Measurements from ENCODE around the gene TRAF4. TPM values are rescaled to one million over a fixed set of nuclear protein-coding genes. Genes with fewer than 3 reads are reported as not detected.
"Not testable (repeated sequence)": the region's sequence is repeated elsewhere in the genome, so short reads cannot be mapped to it uniquely, and the experiment has no call there.

The TRAF4 gene
- total RNA-seq, 1 donor from 2014 or later = 26.5 TPM

DNA sequence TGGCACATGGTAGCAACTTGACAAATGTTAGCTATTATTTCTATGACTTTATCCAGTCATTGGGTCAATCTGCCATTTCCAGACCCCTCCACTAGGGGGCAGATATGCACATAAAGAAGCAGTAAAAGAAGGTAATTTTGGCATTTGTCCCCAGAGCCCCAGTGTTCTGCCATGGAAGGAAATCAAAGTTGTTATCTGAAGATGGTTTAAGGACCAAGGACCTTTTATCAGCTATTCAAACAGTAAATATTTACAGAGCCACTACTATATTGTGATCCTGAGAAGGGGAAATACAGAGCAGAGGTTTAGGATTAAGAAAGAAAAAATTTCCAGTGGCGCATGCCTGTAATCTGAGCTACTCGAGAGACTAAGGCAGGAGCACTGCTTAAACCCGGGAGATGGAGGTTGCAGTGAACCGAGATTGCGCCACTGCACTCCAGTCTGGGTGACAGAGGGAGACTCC, 20.0 kb downstream of the TRAF4 start:
- peaks cover 0 to 21% of the 10 kb centered on the region in 2 donors for H3K36me3 ChIP-seq

DNA sequence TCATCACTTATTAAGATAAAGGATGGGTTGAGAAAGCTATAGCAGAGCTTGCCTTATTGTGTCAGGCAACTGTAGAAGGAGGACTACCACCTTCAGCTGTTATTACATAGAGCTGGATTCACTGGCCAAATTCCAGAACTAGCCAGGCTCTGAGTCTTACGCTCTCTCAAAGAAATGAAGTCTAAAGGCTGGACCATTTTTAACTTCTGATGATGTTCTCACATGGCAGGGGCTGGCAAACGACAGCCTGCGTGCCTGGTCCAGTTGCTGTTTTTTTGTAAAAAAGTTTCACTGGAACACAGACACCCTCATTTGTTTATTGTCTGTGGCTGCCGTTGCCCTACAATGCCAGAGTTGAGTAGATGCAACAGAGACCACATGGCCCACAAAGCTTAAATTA, 21.2 kb downstream of the TRAF4 start:
- no peak for DNase-seq (ENCODE audit: extremely low spot score in 2 of 2)
- no peak for TF ChIP-seq POLR2A (IDR thresholded peaks at IDR 0.05)
- TF ChIP-seq POLR2AphosphoS5 (IDR thresholded peaks at IDR 0.05; ENCODE audit: insufficient read depth in 1 of 2, low read depth in 1 of 2) = no peak
- TF ChIP-seq, protein P1, sequence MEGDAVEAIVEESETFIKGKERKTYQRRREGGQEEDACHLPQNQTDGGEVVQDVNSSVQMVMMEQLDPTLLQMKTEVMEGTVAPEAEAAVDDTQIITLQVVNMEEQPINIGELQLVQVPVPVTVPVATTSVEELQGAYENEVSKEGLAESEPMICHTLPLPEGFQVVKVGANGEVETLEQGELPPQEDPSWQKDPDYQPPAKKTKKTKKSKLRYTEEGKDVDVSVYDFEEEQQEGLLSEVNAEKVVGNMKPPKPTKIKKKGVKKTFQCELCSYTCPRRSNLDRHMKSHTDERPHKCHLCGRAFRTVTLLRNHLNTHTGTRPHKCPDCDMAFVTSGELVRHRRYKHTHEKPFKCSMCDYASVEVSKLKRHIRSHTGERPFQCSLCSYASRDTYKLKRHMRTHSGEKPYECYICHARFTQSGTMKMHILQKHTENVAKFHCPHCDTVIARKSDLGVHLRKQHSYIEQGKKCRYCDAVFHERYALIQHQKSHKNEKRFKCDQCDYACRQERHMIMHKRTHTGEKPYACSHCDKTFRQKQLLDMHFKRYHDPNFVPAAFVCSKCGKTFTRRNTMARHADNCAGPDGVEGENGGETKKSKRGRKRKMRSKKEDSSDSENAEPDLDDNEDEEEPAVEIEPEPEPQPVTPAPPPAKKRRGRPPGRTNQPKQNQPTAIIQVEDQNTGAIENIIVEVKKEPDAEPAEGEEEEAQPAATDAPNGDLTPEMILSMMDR (IDR thresholded peaks at IDR 0.05) = no peak
- no peak overlapping the region for H3K27ac ChIP-seq
- H3K27me3 ChIP-seq = no peaks in the 10 kb centered on the region
- H3K36me3 ChIP-seq = peaks cover 0 to 10% of the 10 kb centered on the region in 2 donors
- no peaks in the 10 kb centered on the region for H3K9me3 ChIP-seq
- no peak overlapping the region for H3K4me3 ChIP-seq
- H3K4me1 ChIP-seq = no peaks in the 10 kb centered on the region
- intact Hi-C loops (cut with DNase I) = no loop called here

More for the DNA sequence above, 20.0 kb downstream of the TRAF4 start:
- Histone ChIP-seq H3K9me3 (no peaks in the 10 kb centered on the region), H3K27ac (no peak overlapping the region), H3K4me1 (no peaks in the 10 kb centered on the region), H3K4me3 (no peak overlapping the region), H3K27me3 (no peaks in the 10 kb centered on the region)
- intact Hi-C loops (cut with DNase I) = loop anchor here (5.0 kb wide), 1 partner anchor 133 kb away; the partner anchor contains the start of gene FLOT2
- TF ChIP-seq POLR2AphosphoS5 (IDR thresholded peaks at IDR 0.05; ENCODE audit: insufficient read depth in 1 of 2, low read depth in 1 of 2) = peak in 1 of 2 donors; percentile 74
- TF ChIP-seq, protein P1 (IDR thresholded peaks at IDR 0.05) = peak; percentile 79 to 89 (median 87)
- no peak for TF ChIP-seq POLR2A (IDR thresholded peaks at IDR 0.05)
- no peak for DNase-seq (ENCODE audit: extremely low spot score in 2 of 2)

DNA sequence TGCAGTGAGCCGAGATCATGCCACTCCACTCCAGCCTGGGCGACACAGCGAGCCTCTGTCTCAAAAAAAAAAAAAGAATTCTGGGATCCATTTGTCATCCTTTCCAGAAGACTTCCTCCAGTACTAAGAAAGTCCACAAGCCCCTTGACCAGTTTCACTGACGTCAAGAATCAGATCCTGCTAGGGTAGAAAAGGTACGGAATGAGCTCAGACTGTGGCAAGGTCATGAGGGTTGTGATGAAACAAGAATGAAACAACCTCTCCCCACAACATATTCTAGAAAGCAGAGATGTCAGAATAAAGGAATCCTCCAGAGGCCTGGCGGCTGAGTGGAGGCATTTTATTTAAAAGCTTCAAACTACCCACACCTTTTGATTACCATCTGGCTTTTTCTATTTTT, 29.9 kb downstream of the TRAF4 start:
- TF ChIP-seq POLR2A (IDR thresholded peaks at IDR 0.05) = no peak
- TF ChIP-seq POLR2AphosphoS5 (IDR thresholded peaks at IDR 0.05; ENCODE audit: insufficient read depth in 1 of 2, low read depth in 1 of 2) = no peak
- TF ChIP-seq, protein P1 (IDR thresholded peaks at IDR 0.05) = no peak
- Histone ChIP-seq H3K36me3 (no peaks in the 10 kb centered on the region), H3K27ac (no peak overlapping the region)

DNA sequence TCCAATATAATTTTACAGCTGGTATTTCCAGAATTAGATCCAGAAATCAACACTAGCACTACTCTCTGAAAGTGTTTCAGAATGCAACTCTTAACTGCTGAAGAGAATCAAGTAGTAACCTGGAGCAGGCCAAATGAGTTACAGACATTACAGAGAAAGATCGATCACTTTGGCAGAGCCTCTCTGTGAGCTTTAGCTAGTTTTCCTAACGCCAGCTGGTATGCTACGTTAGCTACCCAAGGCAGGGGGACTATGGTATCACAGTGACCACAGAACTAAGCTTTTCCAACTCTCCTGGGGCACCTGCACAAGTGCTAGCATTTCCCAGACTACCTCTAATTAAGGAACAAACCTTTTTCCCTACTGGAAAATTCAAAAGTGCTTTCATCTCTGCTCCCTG, 30.4 kb downstream of the TRAF4 start:
- Histone ChIP-seq H3K36me3 (no peaks in the 10 kb centered on the region), H3K9me3 (no peaks in the 10 kb centered on the region), H3K4me3 (no peak overlapping the region), H3K27ac (no peak overlapping the region), H3K27me3 (no peaks in the 10 kb centered on the region), H3K4me1 (no peaks in the 10 kb centered on the region)
- DNase-seq (ENCODE audit: extremely low spot score in 2 of 2) = no peak
- TF ChIP-seq POLR2A (IDR thresholded peaks at IDR 0.05) (no peak), POLR2AphosphoS5 (IDR thresholded peaks at IDR 0.05; ENCODE audit: insufficient read depth in 1 of 2, low read depth in 1 of 2) (no peak)
- TF ChIP-seq, protein P1 (IDR thresholded peaks at IDR 0.05) = no peak
- intact Hi-C loops (cut with DNase I) = no loop called here

More for the DNA sequence above, 29.9 kb downstream of the TRAF4 start:
- intact Hi-C loops (cut with DNase I) = no loop called here
- Histone ChIP-seq H3K4me1 (no peaks in the 10 kb centered on the region), H3K27me3 (no peaks in the 10 kb centered on the region), H3K4me3 (no peak overlapping the region), H3K9me3 (no peaks in the 10 kb centered on the region)
- no peak for DNase-seq (ENCODE audit: extremely low spot score in 2 of 2)

DNA sequence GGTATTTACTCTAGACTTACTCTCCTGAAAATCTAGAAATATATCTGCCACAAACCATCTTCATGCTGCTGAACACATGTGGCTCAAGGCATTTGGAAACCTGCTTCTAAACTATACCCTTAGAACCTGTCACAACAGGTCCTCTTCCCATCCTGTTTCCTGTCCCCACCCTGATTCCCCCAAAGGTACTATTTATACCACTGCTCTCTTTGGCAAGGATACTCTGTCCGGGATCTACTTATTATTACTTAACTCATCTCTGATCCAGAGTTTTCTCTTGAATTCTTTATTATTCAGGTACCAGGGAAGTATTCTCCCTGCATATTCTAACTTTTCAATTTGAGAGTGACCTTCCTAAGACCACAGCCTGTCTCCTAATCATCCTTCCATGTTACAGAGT, 33.4 kb downstream of the TRAF4 start:
- no peaks in the 10 kb centered on the region for H3K9me3 ChIP-seq
- no peaks in the 10 kb centered on the region for H3K36me3 ChIP-seq
- H3K27me3 ChIP-seq = no peaks in the 10 kb centered on the region
- H3K27ac ChIP-seq = no peak overlapping the region
- H3K4me3 ChIP-seq = no peak overlapping the region
- DNase-seq (ENCODE audit: extremely low spot score in 2 of 2) = no peak
- no peaks in the 10 kb centered on the region for H3K4me1 ChIP-seq
- TF ChIP-seq, protein P1 (IDR thresholded peaks at IDR 0.05) = no peak
- no peak for TF ChIP-seq POLR2AphosphoS5 (IDR thresholded peaks at IDR 0.05; ENCODE audit: insufficient read depth in 1 of 2, low read depth in 1 of 2)
- TF ChIP-seq POLR2A (IDR thresholded peaks at IDR 0.05) = no peak
- intact Hi-C loops (cut with DNase I) = no loop called here

DNA sequence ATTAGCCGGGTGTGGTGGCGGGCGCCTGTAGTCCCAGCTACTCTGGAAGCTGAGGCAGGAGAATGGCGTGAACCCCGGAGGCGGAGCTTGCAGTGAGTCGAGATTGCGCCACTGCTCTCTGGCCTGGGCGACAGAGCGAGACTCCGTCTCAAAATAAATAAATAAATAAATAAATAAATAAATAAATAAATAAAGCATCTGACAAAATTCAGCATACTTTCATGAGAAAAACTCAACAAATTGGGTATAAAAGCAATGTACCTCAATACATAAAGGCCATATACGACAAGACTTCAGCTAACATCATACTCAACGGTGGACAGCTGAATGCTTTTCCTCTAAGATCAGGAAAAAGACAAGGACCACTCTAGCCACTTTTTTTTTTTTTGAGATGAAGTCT, 35.8 kb downstream of the TRAF4 start:
- H3K9me3 ChIP-seq; DNase-seq (ENCODE audit: extremely low spot score in 2 of 2); H3K36me3 ChIP-seq; H3K27me3 ChIP-seq; H3K4me3 ChIP-seq; H3K4me1 ChIP-seq; H3K27ac ChIP-seq; intact Hi-C loops (cut with DNase I): not testable (repeated sequence)
